Fibroblast of skin of right quadriceps (primary cell): ENCODE measurements around the gene GLUD1.
A peak's percentile ranks its signal among the peaks of the same experiment; 100 is the strongest.
"Not testable (repeated sequence)": the region's sequence is repeated elsewhere in the genome, so short reads cannot be mapped to it uniquely, and the experiment has no call there.

Experiments
- DNase-seq: peaks from one replicate; pipeline ENCODE4 v3.0.0-alpha.2; 2013

GLUD1 gene

GRCh38 chr10:87038786-87039185 is 55.9 kb downstream of the GLUD1 start:
- no peak for DNase-seq

- no peak for DNase-seq
These were observed 56.3 kb downstream of the GLUD1 start for GRCh38 chr10:87038286-87038717.

GRCh38 chr10:87036623-87037022 is 58.0 kb downstream of the GLUD1 start:
- DNase-seq, result no peak

- no peak for DNase-seq
These were observed 63.6 kb downstream of the GLUD1 start for GRCh38 chr10:87030912-87031635.

- DNase-seq, result not testable (repeated sequence)
These were observed 64.2 kb downstream of the GLUD1 start for GRCh38 chr10:87030419-87030818.

GRCh38 chr10:87026747-87027508 is 67.7 kb downstream of the GLUD1 start:
- DNase-seq, result not testable (repeated sequence)

- peak; percentile 82 for DNase-seq
These were observed 69.2 kb downstream of the GLUD1 start for GRCh38 chr10:87025285-87025958.

- not testable (repeated sequence) for DNase-seq
These were observed 74.6 kb downstream of the GLUD1 start, which contains the start of gene FAM25A for GRCh38 chr10:87020056-87020455. TSS of gene FAM25A (plus strand) at chr10:87020294. CDS start at chr10:87020325, 31 bp downstream.

GRCh38 chr10:87019504-87019903 is 75.1 kb downstream of the GLUD1 start:
- not testable (repeated sequence) for DNase-seq

- not testable (repeated sequence) for DNase-seq
These were observed 75.6 kb downstream of the GLUD1 start for GRCh38 chr10:87019066-87019465.

- DNase-seq, result not testable (repeated sequence)
These were observed 76.5 kb downstream of the GLUD1 start for GRCh38 chr10:87018127-87018526.

- DNase-seq, result not testable (repeated sequence)
These were observed 79.5 kb downstream of the GLUD1 start for GRCh38 chr10:87014986-87015716.

- DNase-seq, result not testable (repeated sequence)
These were observed 81.1 kb downstream of the GLUD1 start for GRCh38 chr10:87013528-87013927.

- DNase-seq, result not testable (repeated sequence)
These were observed 85.4 kb downstream of the GLUD1 start for GRCh38 chr10:87009134-87009696.

GRCh38 chr10:87008303-87008702 is 86.3 kb downstream of the GLUD1 start:
- not testable (repeated sequence) for DNase-seq

GRCh38 chr10:87007674-87008073 is 87.0 kb downstream of the GLUD1 start:
- DNase-seq, result not testable (repeated sequence)

GRCh38 chr10:87007124-87007523 is 87.5 kb downstream of the GLUD1 start:
- peak; percentile 33 for DNase-seq

GRCh38 chr10:87000491-87000890 is 94.2 kb downstream of the GLUD1 start:
- DNase-seq, result no peak
